ENCODE data around the gene USP48.
A peak's percentile ranks its signal among the peaks of the same experiment; 100 is the strongest.

The USP48 gene

GRCh38 chr1:21659099-21659923 is 123.6 kb downstream of the USP48 start:
- Histone ChIP-seq H3K4me1 (ENCODE audit: insufficient read depth, low read length) (no peaks in the 10 kb centered on the region), H3K4me3 (ENCODE audit: low read length) (peak overlapping the region; percentile 23), H3K27me3 (ENCODE audit: insufficient read depth, low read length) (peaks cover 26% of the 10 kb centered on the region), H2AFZ (ENCODE audit: low read depth, low read length) (no peak overlapping the region), H3K9me3 (ENCODE audit: low read length) (no peaks in the 10 kb centered on the region), H3K36me3 (ENCODE audit: insufficient read depth, low read length) (no peaks in the 10 kb centered on the region)

GRCh38 chr1:21657456-21658190 is 125.3 kb downstream of the USP48 start:
- no peak overlapping the region for H3K4me3 ChIP-seq (ENCODE audit: low read length)
- no peaks in the 10 kb centered on the region for H3K9me3 ChIP-seq (ENCODE audit: low read length)
- H3K36me3 ChIP-seq (ENCODE audit: insufficient read depth, low read length) = no peaks in the 10 kb centered on the region
- peaks cover 24% of the 10 kb centered on the region for H3K27me3 ChIP-seq (ENCODE audit: insufficient read depth, low read length)
- no peak overlapping the region for H2AFZ ChIP-seq (ENCODE audit: low read depth, low read length)
- H3K4me1 ChIP-seq (ENCODE audit: insufficient read depth, low read length) = peaks cover 3% of the 10 kb centered on the region

- Histone ChIP-seq H3K36me3 (ENCODE audit: insufficient read depth, low read length) (no peaks in the 10 kb centered on the region), H3K4me1 (ENCODE audit: insufficient read depth, low read length) (peaks cover 11% of the 10 kb centered on the region), H3K4me3 (ENCODE audit: low read length) (no peak overlapping the region), H3K27me3 (ENCODE audit: insufficient read depth, low read length) (peaks cover 27% of the 10 kb centered on the region), H2AFZ (ENCODE audit: low read depth, low read length) (no peak overlapping the region), H3K9me3 (ENCODE audit: low read length) (no peaks in the 10 kb centered on the region)
These were observed 127.2 kb downstream of the USP48 start for GRCh38 chr1:21655748-21656147.

GRCh38 chr1:21655259-21655658 is 127.7 kb downstream of the USP48 start:
- peaks cover 27% of the 10 kb centered on the region for H3K27me3 ChIP-seq (ENCODE audit: insufficient read depth, low read length)
- H3K36me3 ChIP-seq (ENCODE audit: insufficient read depth, low read length) = no peaks in the 10 kb centered on the region
- H3K9me3 ChIP-seq (ENCODE audit: low read length) = no peaks in the 10 kb centered on the region
- no peak overlapping the region for H2AFZ ChIP-seq (ENCODE audit: low read depth, low read length)
- peaks cover 16% of the 10 kb centered on the region for H3K4me1 ChIP-seq (ENCODE audit: insufficient read depth, low read length)
- H3K4me3 ChIP-seq (ENCODE audit: low read length) = no peak overlapping the region

GRCh38 chr1:21654209-21654608 is 128.7 kb downstream of the USP48 start:
- peaks cover 16% of the 10 kb centered on the region for H3K4me1 ChIP-seq (ENCODE audit: insufficient read depth, low read length)

DNA sequence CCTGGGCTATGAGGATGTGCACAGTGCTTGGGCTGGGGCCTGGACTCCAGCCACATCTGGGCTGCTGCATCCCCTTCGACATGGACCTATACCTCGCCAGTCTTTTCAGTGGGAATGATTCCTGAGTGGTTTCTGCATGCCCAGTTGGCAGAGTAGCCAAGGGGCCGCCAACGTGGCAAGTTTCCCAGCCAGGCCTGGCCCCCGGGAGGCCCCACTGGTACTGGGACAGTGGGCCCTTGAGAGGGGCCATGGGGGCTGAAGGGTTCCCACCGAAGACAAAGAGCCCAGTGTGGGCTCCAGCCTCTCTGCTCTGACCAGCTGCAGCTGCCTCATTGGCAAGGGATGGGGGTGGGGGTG is 129.2 kb downstream of the USP48 start:
- H2AFZ ChIP-seq (ENCODE audit: low read depth, low read length) = no peak overlapping the region
- H3K9me3 ChIP-seq (ENCODE audit: low read length) = no peaks in the 10 kb centered on the region
- no peaks in the 10 kb centered on the region for H3K36me3 ChIP-seq (ENCODE audit: insufficient read depth, low read length)
- H3K4me3 ChIP-seq (ENCODE audit: low read length) = no peak overlapping the region
- H3K4me1 ChIP-seq (ENCODE audit: insufficient read depth, low read length) = peaks cover 16% of the 10 kb centered on the region
- peaks cover 20% of the 10 kb centered on the region for H3K27me3 ChIP-seq (ENCODE audit: insufficient read depth, low read length)

More at GRCh38 chr1:21654209-21654608, 128.7 kb downstream of the USP48 start:
- Histone ChIP-seq H3K27me3 (ENCODE audit: insufficient read depth, low read length) (peaks cover 20% of the 10 kb centered on the region), H2AFZ (ENCODE audit: low read depth, low read length) (no peak overlapping the region), H3K9me3 (ENCODE audit: low read length) (no peaks in the 10 kb centered on the region), H3K4me3 (ENCODE audit: low read length) (no peak overlapping the region), H3K36me3 (ENCODE audit: insufficient read depth, low read length) (no peaks in the 10 kb centered on the region)

- Histone ChIP-seq H2AFZ (ENCODE audit: low read depth, low read length) (no peak overlapping the region), H3K4me1 (ENCODE audit: insufficient read depth, low read length) (peaks cover 16% of the 10 kb centered on the region), H3K27me3 (ENCODE audit: insufficient read depth, low read length) (peaks cover 20% of the 10 kb centered on the region), H3K36me3 (ENCODE audit: insufficient read depth, low read length) (no peaks in the 10 kb centered on the region), H3K4me3 (ENCODE audit: low read length) (no peak overlapping the region), H3K9me3 (ENCODE audit: low read length) (no peaks in the 10 kb centered on the region)
These were observed 129.8 kb downstream of the USP48 start for GRCh38 chr1:21652937-21653743.

GRCh38 chr1:21652101-21652936 is 130.6 kb downstream of the USP48 start:
- Histone ChIP-seq H3K4me3 (ENCODE audit: low read length) (peak overlapping the region; percentile 27), H3K4me1 (ENCODE audit: insufficient read depth, low read length) (peaks cover 16% of the 10 kb centered on the region), H3K27me3 (ENCODE audit: insufficient read depth, low read length) (peaks cover 15% of the 10 kb centered on the region), H2AFZ (ENCODE audit: low read depth, low read length) (no peak overlapping the region), H3K9me3 (ENCODE audit: low read length) (no peaks in the 10 kb centered on the region), H3K36me3 (ENCODE audit: insufficient read depth, low read length) (no peaks in the 10 kb centered on the region)

DNA sequence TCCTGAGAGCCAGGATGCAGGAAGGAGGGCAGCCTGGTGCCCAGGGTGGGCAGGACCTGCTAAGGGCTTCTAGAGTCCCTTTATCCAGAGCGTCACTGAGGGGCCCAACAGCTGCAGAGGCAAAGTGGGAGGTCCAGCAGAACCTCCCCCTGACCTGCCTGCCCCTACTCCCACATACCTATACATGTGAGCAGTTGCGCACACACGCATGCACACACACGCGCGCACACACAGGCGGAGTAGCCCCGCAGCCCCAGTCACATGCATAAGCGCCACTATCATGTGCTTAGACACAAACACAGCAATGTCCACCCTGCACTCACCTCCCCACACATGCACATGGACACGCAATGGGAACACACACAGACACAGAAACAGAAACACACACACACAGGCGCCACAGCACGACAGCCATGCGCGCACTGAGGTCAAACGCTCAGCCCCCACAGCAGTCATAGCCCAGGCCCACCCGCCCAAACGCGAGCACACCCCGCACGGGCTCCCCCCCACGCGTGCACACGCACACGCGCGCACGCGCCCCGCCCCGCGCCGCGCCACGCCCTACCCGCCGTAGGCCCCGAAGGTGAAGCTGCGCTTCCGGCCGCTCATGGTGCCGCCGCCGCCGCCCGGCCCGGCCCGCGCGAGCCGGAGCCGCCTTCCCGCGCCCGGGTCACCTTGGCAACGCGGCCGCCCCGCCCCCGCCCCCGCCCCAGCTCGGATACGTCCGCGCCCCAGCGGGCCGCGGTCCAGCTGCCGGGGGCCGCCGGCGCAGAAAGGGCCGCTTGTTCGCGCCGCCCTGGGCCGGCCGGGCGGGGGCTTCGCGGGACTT is 131.5 kb downstream of the USP48 start:
- peaks cover 15% of the 10 kb centered on the region for H3K27me3 ChIP-seq (ENCODE audit: insufficient read depth, low read length)
- H3K36me3 ChIP-seq (ENCODE audit: insufficient read depth, low read length) = no peaks in the 10 kb centered on the region
- no peaks in the 10 kb centered on the region for H3K9me3 ChIP-seq (ENCODE audit: low read length)
- H2AFZ ChIP-seq (ENCODE audit: low read depth, low read length) = no peak overlapping the region
- peaks cover 16% of the 10 kb centered on the region for H3K4me1 ChIP-seq (ENCODE audit: insufficient read depth, low read length)
- peak overlapping the region; percentile 58 for H3K4me3 ChIP-seq (ENCODE audit: low read length)

DNA sequence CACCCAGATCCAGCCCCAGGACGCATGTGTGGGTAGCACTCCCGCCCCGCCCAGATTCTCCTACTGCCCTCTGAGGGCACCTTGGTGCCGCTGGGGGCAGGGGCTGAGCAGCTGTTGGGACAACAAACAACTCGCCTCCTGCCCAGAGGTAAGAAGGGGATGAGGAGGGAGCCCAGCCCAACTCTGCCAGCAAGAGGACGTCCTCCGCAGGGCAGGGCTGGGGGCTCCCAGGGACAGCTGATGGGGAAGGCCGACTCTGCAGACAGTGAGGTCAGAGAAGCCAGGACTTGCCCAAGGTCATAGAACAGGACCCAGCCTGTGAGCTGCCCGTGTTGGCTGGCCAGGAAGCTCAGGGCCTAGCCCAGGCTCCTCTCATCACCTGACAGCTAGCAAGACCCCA is 132.5 kb downstream of the USP48 start:
- Histone ChIP-seq H2AFZ (ENCODE audit: low read depth, low read length) (no peak overlapping the region), H3K4me3 (ENCODE audit: low read length) (peak overlapping the region; percentile 58), H3K9me3 (ENCODE audit: low read length) (no peaks in the 10 kb centered on the region), H3K36me3 (ENCODE audit: insufficient read depth, low read length) (no peaks in the 10 kb centered on the region), H3K4me1 (ENCODE audit: insufficient read depth, low read length) (peaks cover 16% of the 10 kb centered on the region), H3K27me3 (ENCODE audit: insufficient read depth, low read length) (peaks cover 15% of the 10 kb centered on the region)

- Histone ChIP-seq H3K36me3 (ENCODE audit: insufficient read depth, low read length) (no peaks in the 10 kb centered on the region), H3K27me3 (ENCODE audit: insufficient read depth, low read length) (peaks cover 15% of the 10 kb centered on the region), H3K4me3 (ENCODE audit: low read length) (no peak overlapping the region)
These were observed 133.6 kb downstream of the USP48 start for GRCh38 chr1:21649315-21649714.

DNA sequence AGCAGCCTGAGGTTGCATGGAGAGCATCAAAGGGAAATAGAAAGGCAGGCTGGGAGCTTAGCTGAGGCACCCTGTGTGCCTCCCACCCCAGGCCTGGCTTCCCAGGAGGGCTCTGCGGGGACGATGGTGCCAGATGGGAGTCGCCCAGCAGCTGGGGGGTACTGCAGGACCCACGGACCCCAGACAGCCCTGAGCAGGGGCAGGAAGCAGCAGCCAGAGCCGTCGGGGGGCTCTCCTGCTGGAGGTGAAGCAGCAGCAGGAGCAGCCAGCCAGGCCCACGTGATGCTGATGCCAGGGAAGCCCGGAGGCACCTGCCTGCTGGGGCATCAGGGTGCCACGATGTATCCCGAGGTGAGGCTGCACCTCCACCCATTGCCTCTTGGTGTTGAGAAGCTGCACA is 134.2 kb downstream of the USP48 start:
- H3K27me3 ChIP-seq (ENCODE audit: insufficient read depth, low read length) = peaks cover 15% of the 10 kb centered on the region
- no peak overlapping the region for H2AFZ ChIP-seq (ENCODE audit: low read depth, low read length)
- H3K4me3 ChIP-seq (ENCODE audit: low read length) = no peak overlapping the region
- no peaks in the 10 kb centered on the region for H3K9me3 ChIP-seq (ENCODE audit: low read length)
- H3K4me1 ChIP-seq (ENCODE audit: insufficient read depth, low read length) = peaks cover 16% of the 10 kb centered on the region
- H3K36me3 ChIP-seq (ENCODE audit: insufficient read depth, low read length) = no peaks in the 10 kb centered on the region

More at GRCh38 chr1:21649315-21649714, 133.6 kb downstream of the USP48 start:
- H2AFZ ChIP-seq (ENCODE audit: low read depth, low read length) = no peak overlapping the region
- H3K9me3 ChIP-seq (ENCODE audit: low read length) = no peaks in the 10 kb centered on the region
- peaks cover 16% of the 10 kb centered on the region for H3K4me1 ChIP-seq (ENCODE audit: insufficient read depth, low read length)
